ENCODE results near the gene TMEM9B. TPM values are rescaled to one million over a fixed set of nuclear protein-coding genes. Genes with fewer than 3 reads are reported as not detected.

TMEM9B gene
- total RNA-seq, 2 donors from 2014 or later = 8.6 to 11.8 TPM

DNA sequence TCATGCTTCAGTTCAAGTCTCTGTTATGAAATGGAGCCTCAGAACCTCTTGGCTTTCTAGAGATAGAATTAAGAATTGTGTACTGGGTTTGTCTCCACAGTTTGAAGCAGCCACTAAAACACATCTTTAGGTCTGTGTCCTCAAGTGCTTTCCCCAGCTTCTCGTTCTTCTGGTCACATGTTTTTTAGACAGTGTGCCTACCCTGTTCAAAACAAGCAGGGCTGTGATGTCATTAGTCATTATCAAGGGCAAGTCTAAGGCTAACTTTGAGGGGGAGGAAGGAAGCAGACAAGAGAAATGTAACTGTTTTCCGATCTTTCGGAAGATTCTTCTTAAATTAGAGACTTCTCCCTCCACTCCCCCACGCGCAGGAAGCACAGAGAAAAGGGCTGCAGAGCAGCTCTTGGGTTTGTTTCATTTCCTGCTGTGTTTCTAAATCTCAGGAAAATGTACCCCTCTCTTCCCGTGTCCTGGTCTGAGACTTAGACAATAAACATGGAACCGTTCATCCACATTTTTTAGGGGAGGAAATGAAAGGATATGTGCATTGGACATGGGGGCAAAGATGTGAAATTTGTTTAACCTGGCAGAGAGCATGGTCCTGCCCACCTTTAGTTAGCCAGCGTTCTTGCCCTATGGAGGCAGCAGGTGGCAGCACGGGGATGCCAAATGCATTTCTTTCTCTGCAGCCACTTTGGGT lies 50.1 kb downstream of the TMEM9B start:
- H3K27ac ChIP-seq (ENCODE audit: low read depth, low read length) = no peak overlapping the region

DNA sequence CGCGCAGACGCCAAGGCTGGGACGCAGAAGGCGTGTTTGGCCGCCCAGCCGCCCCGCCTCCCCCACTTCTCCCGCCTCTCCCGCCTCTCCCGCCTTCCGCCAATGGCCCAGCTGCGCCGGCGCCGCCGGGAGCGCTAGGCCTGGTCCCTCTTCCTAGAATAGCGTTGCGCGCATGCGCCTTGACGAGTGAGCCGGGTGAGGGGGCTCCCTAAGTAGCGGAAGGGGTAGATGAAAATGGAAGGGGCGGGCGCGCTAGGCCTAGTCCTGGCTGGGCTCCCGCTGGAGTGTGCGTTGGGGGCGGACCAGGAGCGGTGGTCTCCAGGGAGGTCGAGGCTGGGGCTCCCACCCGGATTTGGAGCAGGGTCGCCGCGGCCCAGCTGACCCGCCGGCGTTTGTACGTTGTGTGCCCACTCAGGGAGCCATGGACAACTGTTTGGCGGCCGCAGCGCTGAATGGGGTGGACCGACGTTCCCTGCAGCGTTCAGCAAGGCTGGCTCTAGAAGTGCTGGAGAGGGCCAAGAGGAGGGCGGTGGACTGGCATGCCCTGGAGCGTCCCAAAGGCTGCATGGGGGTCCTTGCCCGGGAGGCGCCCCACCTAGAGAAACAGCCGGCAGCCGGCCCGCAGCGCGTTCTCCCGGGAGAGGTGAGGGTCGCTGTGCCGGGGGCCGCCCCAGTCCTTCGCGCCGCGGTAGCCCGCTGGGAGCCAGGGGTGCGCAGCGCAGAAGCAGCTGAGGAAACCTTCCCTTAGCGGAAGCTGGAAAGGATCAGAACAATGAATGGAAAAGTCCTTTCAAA lies 53.0 kb downstream of the TMEM9B start, which contains the start of gene AKIP1:
Gene AKIP1, plus strand, starts transcription at position 161 of the 795 bp plus-strand sequence. Its CDS starts 261 bp downstream, at position 422.
- Mint-ChIP-seq H3K9me3 (no peaks in the 10 kb centered on the region), H3K27me3 (ENCODE audit: insufficient read depth) (peaks cover 3% of the 10 kb centered on the region), H3K4me3 (peak within 1 kb of the TSS; percentile 81), H3K36me3 (ENCODE audit: low read depth) (peaks cover 17% of the 10 kb centered on the region), H3K27ac (peak within 1 kb of the TSS; percentile 87), H3K4me1 (peaks cover 33% of the 10 kb centered on the region)
- no peaks in the 10 kb centered on the region for H3K9me3 ChIP-seq (ENCODE audit: control insufficient read depth, low read length)
- H3K4me3 ChIP-seq (ENCODE audit: low read length) = peak within 1 kb of the TSS; percentile 90
- peak within 1 kb of the TSS; percentile 62 for H3K27ac ChIP-seq (ENCODE audit: low read depth, low read length)
- TF ChIP-seq, protein P1, sequence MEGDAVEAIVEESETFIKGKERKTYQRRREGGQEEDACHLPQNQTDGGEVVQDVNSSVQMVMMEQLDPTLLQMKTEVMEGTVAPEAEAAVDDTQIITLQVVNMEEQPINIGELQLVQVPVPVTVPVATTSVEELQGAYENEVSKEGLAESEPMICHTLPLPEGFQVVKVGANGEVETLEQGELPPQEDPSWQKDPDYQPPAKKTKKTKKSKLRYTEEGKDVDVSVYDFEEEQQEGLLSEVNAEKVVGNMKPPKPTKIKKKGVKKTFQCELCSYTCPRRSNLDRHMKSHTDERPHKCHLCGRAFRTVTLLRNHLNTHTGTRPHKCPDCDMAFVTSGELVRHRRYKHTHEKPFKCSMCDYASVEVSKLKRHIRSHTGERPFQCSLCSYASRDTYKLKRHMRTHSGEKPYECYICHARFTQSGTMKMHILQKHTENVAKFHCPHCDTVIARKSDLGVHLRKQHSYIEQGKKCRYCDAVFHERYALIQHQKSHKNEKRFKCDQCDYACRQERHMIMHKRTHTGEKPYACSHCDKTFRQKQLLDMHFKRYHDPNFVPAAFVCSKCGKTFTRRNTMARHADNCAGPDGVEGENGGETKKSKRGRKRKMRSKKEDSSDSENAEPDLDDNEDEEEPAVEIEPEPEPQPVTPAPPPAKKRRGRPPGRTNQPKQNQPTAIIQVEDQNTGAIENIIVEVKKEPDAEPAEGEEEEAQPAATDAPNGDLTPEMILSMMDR (conservative IDR thresholded peaks at IDR 0.05) = no peak
- peak within 1 kb of the TSS; percentile 62 for H3K9ac ChIP-seq (ENCODE audit: extremely low read depth, low read length, poor library complexity, severe bottlenecking)
- peaks cover 26% of the 10 kb centered on the region for H3K36me3 ChIP-seq (ENCODE audit: control insufficient read depth, insufficient read depth, low read length)
- no peaks in the 10 kb centered on the region for H3K27me3 ChIP-seq (ENCODE audit: control insufficient read depth, insufficient read depth, low read length, poor library complexity, severe bottlenecking)
- peak; percentile 99 for DNase-seq
- H3K4me1 ChIP-seq (ENCODE audit: control insufficient read depth, insufficient read depth, low read length) = no peaks in the 10 kb centered on the region
- WGBS, 2 experiments (ENCODE audit: insufficient coverage in 1 of 2, insufficient read length in 1 of 2) = 0% methylated on average over 22 to 68 of the region's 68 CpGs

More for the DNA sequence above, 50.1 kb downstream of the TMEM9B start:
- TF ChIP-seq, protein P1 (conservative IDR thresholded peaks at IDR 0.05) = peak; percentile 84
- no peak overlapping the region for H3K4me3 Mint-ChIP-seq
- peaks cover 54% of the 10 kb centered on the region for H3K36me3 ChIP-seq (ENCODE audit: control insufficient read depth, insufficient read depth, low read length)
- peak; percentile 87 for DNase-seq
- no peak overlapping the region for H3K27ac Mint-ChIP-seq
- no peaks in the 10 kb centered on the region for H3K27me3 ChIP-seq (ENCODE audit: control insufficient read depth, insufficient read depth, low read length, poor library complexity, severe bottlenecking)
- H3K36me3 Mint-ChIP-seq (ENCODE audit: low read depth) = peaks cover 44% of the 10 kb centered on the region
- WGBS, 2 experiments (ENCODE audit: insufficient coverage in 1 of 2, insufficient read length in 1 of 2) = 63 to 71% methylated on average over 7 to 9 of the region's 9 CpGs
- no peaks in the 10 kb centered on the region for H3K9me3 ChIP-seq (ENCODE audit: control insufficient read depth, low read length)
- H3K4me3 ChIP-seq (ENCODE audit: low read length) = peak overlapping the region; percentile 66
- no peaks in the 10 kb centered on the region for H3K9me3 Mint-ChIP-seq
- H3K9ac ChIP-seq (ENCODE audit: extremely low read depth, low read length, poor library complexity, severe bottlenecking) = no peak overlapping the region
- no peaks in the 10 kb centered on the region for H3K27me3 Mint-ChIP-seq (ENCODE audit: insufficient read depth)
- H3K4me1 ChIP-seq (ENCODE audit: control insufficient read depth, insufficient read depth, low read length) = peaks cover 8% of the 10 kb centered on the region
- H3K4me1 Mint-ChIP-seq = peaks cover 27% of the 10 kb centered on the region

DNA sequence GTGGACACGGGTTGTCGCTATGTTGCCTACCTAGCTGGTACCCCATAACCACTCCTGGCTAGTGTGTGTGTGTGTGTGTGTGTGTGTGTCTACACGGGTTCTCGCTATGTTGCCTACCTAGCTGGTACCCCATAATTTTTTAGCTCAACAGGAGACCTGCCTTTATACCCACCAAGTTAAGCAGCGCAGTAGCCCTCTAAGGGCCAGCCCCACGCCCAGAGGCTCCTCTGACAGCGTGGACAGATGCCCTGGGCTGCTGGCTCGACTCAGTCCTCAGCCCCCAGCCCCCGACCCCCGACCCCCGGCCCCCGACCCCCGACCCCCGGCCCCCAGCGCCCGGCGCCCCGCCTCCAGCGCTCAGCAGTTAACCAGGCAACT lies 53.6 kb downstream of the TMEM9B start:
- H3K27ac ChIP-seq (ENCODE audit: low read depth, low read length) = no peak overlapping the region
- peak overlapping the region; percentile 81 for H3K4me3 ChIP-seq (ENCODE audit: low read length)
- Mint-ChIP-seq H3K9me3 (no peaks in the 10 kb centered on the region), H3K4me1 (peaks cover 33% of the 10 kb centered on the region), H3K27ac (no peak overlapping the region), H3K27me3 (ENCODE audit: insufficient read depth) (peaks cover 3% of the 10 kb centered on the region), H3K36me3 (ENCODE audit: low read depth) (peaks cover 13% of the 10 kb centered on the region), H3K4me3 (peak overlapping the region; percentile 81)
- no peaks in the 10 kb centered on the region for H3K9me3 ChIP-seq (ENCODE audit: control insufficient read depth, low read length)
- WGBS, 2 experiments (ENCODE audit: insufficient coverage in 1 of 2, insufficient read length in 1 of 2) = 2% methylated on average over 6 of the region's 19 CpGs; no CpG with 5 or more reads in 1 of the 2 experiments
- TF ChIP-seq, protein P1 (conservative IDR thresholded peaks at IDR 0.05) = no peak
- H3K9ac ChIP-seq (ENCODE audit: extremely low read depth, low read length, poor library complexity, severe bottlenecking) = no peak overlapping the region
- H3K4me1 ChIP-seq (ENCODE audit: control insufficient read depth, insufficient read depth, low read length) = no peaks in the 10 kb centered on the region
- H3K36me3 ChIP-seq (ENCODE audit: control insufficient read depth, insufficient read depth, low read length) = peaks cover 21% of the 10 kb centered on the region
- DNase-seq = no peak
- no peaks in the 10 kb centered on the region for H3K27me3 ChIP-seq (ENCODE audit: control insufficient read depth, insufficient read depth, low read length, poor library complexity, severe bottlenecking)

All from endodermal cell (in vitro differentiated cells).